ENCODE data around the gene MAPKAP1. TPM values are rescaled to one million over a fixed set of nuclear protein-coding genes. Genes with fewer than 3 reads are reported as not detected.

The MAPKAP1 gene
- total RNA-seq, 2 donors from 2014 or later, result 73.4 to 81.5 TPM

DNA sequence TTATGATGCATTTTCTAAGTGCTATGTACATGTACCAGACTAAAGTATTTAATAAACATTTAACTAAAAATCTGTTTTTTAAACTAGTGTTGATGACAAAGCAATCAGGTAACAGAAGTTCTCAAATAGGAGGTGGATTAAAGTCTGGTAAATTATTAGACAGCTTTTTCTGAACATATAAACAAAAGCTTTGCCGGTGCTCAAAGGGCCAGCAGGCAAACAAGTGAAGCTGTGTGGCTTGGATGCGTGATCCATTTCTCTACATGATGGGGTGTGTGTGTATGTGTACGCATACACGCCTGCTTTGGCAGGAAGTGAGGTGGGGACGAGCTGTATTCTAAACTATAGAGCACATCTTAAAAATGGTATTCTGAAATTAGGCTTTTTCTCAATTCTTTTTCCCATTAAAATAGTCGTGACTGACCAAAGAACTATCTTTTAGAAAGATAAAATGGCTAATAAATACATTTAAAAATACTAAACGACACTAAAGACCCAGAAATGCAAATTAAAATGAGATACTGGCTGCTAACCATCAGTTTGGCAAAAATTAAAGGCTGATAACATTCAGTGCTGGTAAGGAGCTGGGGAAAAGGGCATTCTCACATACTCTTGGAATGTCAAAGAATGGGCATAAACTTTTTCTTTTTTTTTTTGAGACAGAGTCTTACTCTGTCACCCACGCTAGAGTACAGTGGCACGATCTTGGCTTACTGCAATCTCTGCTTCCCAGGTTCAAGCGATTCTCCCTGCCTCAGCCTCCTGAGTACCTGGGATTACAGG, 174.0 kb downstream of the MAPKAP1 start:
- DNase-seq (ENCODE audit: low spot score), result no peak
- Histone ChIP-seq H3K36me3 (no peaks in the 10 kb centered on the region), H3K27ac (no peak overlapping the region), H3K4me3 (no peak overlapping the region), H3K27me3 (replicated peaks; ENCODE audit: insufficient read depth) (no peaks in the 10 kb centered on the region), H3K9me3 (no peaks in the 10 kb centered on the region), H3K4me1 (ENCODE audit: control insufficient read depth in 1 of 2, low read depth in 2 of 2) (peaks cover 3 to 12% of the 10 kb centered on the region in 2 donors)
- ATAC-seq (ENCODE audit: insufficient number of reproducible peaks, low FRiP score, low read depth), result no peak
- TF ChIP-seq, protein P1, sequence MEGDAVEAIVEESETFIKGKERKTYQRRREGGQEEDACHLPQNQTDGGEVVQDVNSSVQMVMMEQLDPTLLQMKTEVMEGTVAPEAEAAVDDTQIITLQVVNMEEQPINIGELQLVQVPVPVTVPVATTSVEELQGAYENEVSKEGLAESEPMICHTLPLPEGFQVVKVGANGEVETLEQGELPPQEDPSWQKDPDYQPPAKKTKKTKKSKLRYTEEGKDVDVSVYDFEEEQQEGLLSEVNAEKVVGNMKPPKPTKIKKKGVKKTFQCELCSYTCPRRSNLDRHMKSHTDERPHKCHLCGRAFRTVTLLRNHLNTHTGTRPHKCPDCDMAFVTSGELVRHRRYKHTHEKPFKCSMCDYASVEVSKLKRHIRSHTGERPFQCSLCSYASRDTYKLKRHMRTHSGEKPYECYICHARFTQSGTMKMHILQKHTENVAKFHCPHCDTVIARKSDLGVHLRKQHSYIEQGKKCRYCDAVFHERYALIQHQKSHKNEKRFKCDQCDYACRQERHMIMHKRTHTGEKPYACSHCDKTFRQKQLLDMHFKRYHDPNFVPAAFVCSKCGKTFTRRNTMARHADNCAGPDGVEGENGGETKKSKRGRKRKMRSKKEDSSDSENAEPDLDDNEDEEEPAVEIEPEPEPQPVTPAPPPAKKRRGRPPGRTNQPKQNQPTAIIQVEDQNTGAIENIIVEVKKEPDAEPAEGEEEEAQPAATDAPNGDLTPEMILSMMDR (IDR thresholded peaks at IDR 0.05), result no peak

DNA sequence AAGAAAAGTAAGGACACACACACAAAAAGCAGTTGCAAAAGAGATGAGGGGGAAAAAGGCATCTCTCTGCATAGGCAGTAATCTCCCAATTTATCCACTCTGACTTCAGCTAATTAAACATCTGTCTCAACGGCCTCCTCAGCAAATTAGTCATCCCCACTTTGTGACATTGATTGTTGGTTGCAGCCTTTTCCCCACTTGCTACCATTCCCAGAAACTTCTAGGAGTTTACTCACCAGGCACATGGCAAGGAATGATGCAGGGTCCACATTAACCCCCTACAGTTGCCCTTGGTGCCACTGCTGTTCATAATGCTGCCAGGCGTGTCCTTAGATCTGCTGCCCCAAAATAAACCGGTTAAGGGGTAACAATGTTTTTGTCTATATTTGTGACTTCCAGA, 174.6 kb downstream of the MAPKAP1 start:
- Histone ChIP-seq H3K27me3 (replicated peaks; ENCODE audit: insufficient read depth) (no peaks in the 10 kb centered on the region), H3K4me1 (ENCODE audit: control insufficient read depth in 1 of 2, low read depth in 2 of 2) (peaks cover 0 to 6% of the 10 kb centered on the region in 2 donors), H3K9me3 (no peaks in the 10 kb centered on the region), H3K27ac (no peak overlapping the region), H3K36me3 (no peaks in the 10 kb centered on the region), H3K4me3 (no peak overlapping the region)
- TF ChIP-seq, protein P1 (IDR thresholded peaks at IDR 0.05), result no peak
- ATAC-seq (ENCODE audit: insufficient number of reproducible peaks, low FRiP score, low read depth) (no peak), DNase-seq (ENCODE audit: low spot score) (no peak)

DNA sequence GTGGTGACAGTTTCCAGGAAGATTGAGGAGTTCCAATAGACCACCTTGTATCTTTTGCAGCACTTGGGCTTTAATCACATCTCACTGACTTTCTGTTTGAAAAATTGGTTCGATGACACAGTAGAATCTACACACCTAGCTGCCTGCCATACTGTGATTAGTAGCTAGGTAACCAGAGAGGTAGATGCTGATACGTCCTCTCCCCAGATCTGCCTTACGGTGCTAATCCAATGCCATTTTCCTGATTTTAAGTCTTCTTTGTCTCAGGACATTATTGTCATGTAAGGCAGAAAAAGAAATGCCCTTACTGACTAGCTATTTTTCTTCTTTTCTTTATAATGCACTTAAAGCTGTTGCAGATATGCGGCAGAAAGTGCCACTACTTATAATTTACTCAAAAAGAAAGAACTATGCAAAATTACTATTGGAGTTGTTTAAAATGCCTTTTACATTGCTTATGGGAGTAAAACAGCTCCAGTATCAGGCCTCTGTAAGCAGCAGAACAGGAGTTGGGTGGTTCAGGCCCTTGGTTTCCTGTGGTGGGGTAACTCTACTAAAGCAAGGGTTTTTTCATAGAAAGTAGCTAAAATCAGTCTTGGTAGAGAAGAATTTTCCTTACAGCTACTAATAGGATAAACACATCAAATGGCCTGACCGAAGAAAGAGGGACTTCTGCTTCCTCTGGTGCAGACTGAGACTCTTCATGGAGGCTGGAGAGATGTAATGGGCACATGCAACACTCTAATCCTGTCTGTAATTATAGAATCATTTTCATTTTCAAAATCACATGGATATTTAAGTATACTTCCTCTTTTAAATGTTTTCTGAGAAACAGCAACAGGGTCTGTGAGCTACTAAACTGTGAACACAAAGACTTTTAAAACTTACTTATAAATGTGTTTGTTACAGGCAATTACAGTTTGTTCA, 177.2 kb downstream of the MAPKAP1 start:
- H3K4me1 ChIP-seq (ENCODE audit: control insufficient read depth in 1 of 2, low read depth in 2 of 2), result no peaks in the 10 kb centered on the region
- H3K4me3 ChIP-seq, result no peak overlapping the region
- TF ChIP-seq, protein P1 (IDR thresholded peaks at IDR 0.05), result no peak
- H3K27ac ChIP-seq, result no peak overlapping the region
- no peaks in the 10 kb centered on the region for H3K9me3 ChIP-seq
- DNase-seq (ENCODE audit: low spot score), result no peak
- H3K36me3 ChIP-seq, result no peaks in the 10 kb centered on the region
- ATAC-seq (ENCODE audit: insufficient number of reproducible peaks, low FRiP score, low read depth), result no peak
- H3K27me3 ChIP-seq (replicated peaks; ENCODE audit: insufficient read depth), result no peaks in the 10 kb centered on the region

DNA sequence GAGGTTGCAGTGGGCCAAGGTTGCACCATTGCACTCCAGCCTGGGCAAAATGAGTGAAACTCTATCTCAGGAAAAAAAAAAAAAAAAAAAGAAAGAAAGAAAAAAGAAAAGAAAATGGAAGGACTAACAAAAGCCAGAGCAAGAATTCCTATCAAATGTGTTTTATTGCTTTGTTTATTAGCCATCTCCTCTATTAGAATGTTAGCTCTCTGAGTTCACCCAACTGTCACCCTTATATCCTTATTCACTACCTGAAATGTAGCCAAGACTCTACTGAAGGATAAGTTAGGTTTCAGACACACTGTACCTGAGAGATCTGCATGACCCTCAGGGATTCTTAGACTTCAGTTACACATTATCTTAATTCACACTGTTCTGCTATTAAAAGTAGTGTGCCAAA, 177.9 kb downstream of the MAPKAP1 start:
- Histone ChIP-seq H3K4me3 (no peak overlapping the region), H3K27ac (no peak overlapping the region), H3K36me3 (no peaks in the 10 kb centered on the region), H3K9me3 (no peaks in the 10 kb centered on the region), H3K27me3 (replicated peaks; ENCODE audit: insufficient read depth) (no peaks in the 10 kb centered on the region), H3K4me1 (ENCODE audit: control insufficient read depth in 1 of 2, low read depth in 2 of 2) (no peaks in the 10 kb centered on the region)
- ATAC-seq (ENCODE audit: insufficient number of reproducible peaks, low FRiP score, low read depth) (no peak), DNase-seq (ENCODE audit: low spot score) (no peak)
- TF ChIP-seq, protein P1 (IDR thresholded peaks at IDR 0.05), result no peak

DNA sequence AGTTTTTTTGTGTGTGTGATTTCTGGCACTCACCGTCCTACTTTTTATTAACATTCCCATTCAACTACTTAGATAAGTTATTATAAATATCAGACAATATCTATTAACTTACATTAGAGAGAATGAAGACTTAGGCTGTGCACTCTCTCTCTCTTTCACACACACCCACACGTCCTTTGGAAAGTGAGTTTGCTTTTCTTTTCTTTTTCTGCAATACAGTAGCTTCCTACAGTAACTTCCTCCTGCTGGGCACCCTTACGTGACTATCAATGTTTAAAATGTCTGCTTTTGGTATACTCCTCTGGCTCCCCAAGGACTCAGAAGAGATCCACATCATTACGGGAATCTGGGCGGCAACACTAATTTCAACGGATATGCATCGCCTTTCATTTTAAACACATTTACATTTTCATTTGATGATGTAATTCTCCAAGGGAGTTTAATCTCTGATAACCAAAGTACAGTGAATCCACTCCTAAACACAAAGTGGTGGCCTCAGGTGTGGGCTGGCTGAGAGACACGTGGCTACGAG, 179.5 kb downstream of the MAPKAP1 start:
- Histone ChIP-seq H3K4me3 (no peak overlapping the region), H3K27me3 (replicated peaks; ENCODE audit: insufficient read depth) (no peaks in the 10 kb centered on the region), H3K36me3 (no peaks in the 10 kb centered on the region), H3K9me3 (no peaks in the 10 kb centered on the region), H3K27ac (no peak overlapping the region), H3K4me1 (ENCODE audit: control insufficient read depth in 1 of 2, low read depth in 2 of 2) (no peaks in the 10 kb centered on the region)
- ATAC-seq (ENCODE audit: insufficient number of reproducible peaks, low FRiP score, low read depth) (no peak), DNase-seq (ENCODE audit: low spot score) (no peak)
- TF ChIP-seq, protein P1 (IDR thresholded peaks at IDR 0.05), result no peak

Data from thoracic aorta (tissue), 2 donors.